ENCODE results near the gene FA2H. TPM values are rescaled to one million over a fixed set of nuclear protein-coding genes. Genes with fewer than 3 reads are reported as not detected.

Gene FA2H
- total RNA-seq, 2 donors from 2014 or later = 2.1 to 2.4 TPM

DNA sequence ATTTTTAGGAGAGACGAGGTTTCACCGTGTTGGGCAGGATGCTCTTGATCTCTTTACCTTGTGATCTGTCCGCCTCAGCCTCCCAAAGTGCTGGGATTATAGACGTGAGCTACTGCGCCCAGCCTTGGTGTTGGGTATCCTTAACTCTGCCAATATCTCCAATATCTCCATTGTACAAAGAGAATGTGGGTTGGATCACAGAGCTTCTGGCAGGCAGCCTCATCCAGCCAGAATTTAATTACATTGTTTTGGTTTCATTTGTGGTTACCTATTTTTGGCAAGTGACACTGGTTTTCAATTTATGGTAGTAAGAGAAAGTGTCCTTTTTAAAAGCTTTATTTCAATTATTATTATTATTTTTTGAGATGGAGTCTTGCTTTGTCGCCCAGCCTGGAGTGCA is 93.9 kb downstream of the FA2H start:
- no peak overlapping the region for H3K27ac ChIP-seq (ENCODE audit: low read depth, low read length)
- peaks cover 4% of the 10 kb centered on the region for H3K4me1 ChIP-seq (ENCODE audit: control insufficient read depth, insufficient read depth, low read length)
- H3K4me3 ChIP-seq (ENCODE audit: low read length) = no peak overlapping the region
- H3K9ac ChIP-seq (ENCODE audit: extremely low read depth, low read length, poor library complexity, severe bottlenecking) = no peak overlapping the region
- no peak for DNase-seq
- Mint-ChIP-seq H3K36me3 (ENCODE audit: low read depth) (no peaks in the 10 kb centered on the region), H3K4me3 (no peak overlapping the region), H3K9me3 (no peaks in the 10 kb centered on the region), H3K27ac (no peak overlapping the region), H3K4me1 (peaks cover 5% of the 10 kb centered on the region), H3K27me3 (ENCODE audit: insufficient read depth) (no peaks in the 10 kb centered on the region)
- H3K36me3 ChIP-seq (ENCODE audit: control insufficient read depth, insufficient read depth, low read length) = no peaks in the 10 kb centered on the region
- WGBS, 2 experiments (ENCODE audit: insufficient coverage in 1 of 2, insufficient read length in 1 of 2) = 94 to 96% methylated on average over 5 to 6 of the region's 6 CpGs
- H3K9me3 ChIP-seq (ENCODE audit: control insufficient read depth, low read length) = no peaks in the 10 kb centered on the region
- TF ChIP-seq, protein P1, sequence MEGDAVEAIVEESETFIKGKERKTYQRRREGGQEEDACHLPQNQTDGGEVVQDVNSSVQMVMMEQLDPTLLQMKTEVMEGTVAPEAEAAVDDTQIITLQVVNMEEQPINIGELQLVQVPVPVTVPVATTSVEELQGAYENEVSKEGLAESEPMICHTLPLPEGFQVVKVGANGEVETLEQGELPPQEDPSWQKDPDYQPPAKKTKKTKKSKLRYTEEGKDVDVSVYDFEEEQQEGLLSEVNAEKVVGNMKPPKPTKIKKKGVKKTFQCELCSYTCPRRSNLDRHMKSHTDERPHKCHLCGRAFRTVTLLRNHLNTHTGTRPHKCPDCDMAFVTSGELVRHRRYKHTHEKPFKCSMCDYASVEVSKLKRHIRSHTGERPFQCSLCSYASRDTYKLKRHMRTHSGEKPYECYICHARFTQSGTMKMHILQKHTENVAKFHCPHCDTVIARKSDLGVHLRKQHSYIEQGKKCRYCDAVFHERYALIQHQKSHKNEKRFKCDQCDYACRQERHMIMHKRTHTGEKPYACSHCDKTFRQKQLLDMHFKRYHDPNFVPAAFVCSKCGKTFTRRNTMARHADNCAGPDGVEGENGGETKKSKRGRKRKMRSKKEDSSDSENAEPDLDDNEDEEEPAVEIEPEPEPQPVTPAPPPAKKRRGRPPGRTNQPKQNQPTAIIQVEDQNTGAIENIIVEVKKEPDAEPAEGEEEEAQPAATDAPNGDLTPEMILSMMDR (conservative IDR thresholded peaks at IDR 0.05) = no peak
- no peaks in the 10 kb centered on the region for H3K27me3 ChIP-seq (ENCODE audit: control insufficient read depth, insufficient read depth, low read length, poor library complexity, severe bottlenecking)

DNA sequence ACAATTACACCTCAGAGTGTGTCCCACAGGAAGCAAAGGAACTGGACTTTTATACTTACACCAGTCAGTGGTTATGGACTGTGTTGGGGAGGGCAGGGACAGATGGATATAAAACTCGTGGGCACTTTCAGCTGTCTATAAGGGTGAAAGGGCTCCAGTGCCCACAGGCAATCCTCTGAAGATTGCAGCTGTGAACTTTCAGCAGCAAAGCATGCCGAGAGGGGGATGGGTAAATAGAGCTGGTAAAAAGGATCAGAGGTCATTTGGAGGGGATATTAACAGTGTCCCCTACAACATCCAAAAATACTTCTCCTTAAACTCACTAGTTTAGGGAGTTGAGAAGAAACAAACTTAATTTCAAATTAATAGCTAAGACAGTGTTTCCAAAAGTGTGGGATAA is 94.6 kb downstream of the FA2H start:
- no peaks in the 10 kb centered on the region for H3K36me3 ChIP-seq (ENCODE audit: control insufficient read depth, insufficient read depth, low read length)
- Mint-ChIP-seq H3K4me1 (peaks cover 5% of the 10 kb centered on the region), H3K27me3 (ENCODE audit: insufficient read depth) (no peaks in the 10 kb centered on the region), H3K27ac (no peak overlapping the region), H3K9me3 (no peaks in the 10 kb centered on the region), H3K36me3 (ENCODE audit: low read depth) (no peaks in the 10 kb centered on the region), H3K4me3 (no peak overlapping the region)
- H3K4me3 ChIP-seq (ENCODE audit: low read length) = no peak overlapping the region
- H3K9ac ChIP-seq (ENCODE audit: extremely low read depth, low read length, poor library complexity, severe bottlenecking) = no peak overlapping the region
- H3K9me3 ChIP-seq (ENCODE audit: control insufficient read depth, low read length) = no peaks in the 10 kb centered on the region
- peaks cover 4% of the 10 kb centered on the region for H3K4me1 ChIP-seq (ENCODE audit: control insufficient read depth, insufficient read depth, low read length)
- 56 to 78% methylated on average over 1 to 2 of the region's 2 CpGs for WGBS, 2 experiments (ENCODE audit: insufficient coverage in 1 of 2, insufficient read length in 1 of 2)
- H3K27ac ChIP-seq (ENCODE audit: low read depth, low read length) = no peak overlapping the region
- DNase-seq = no peak
- no peaks in the 10 kb centered on the region for H3K27me3 ChIP-seq (ENCODE audit: control insufficient read depth, insufficient read depth, low read length, poor library complexity, severe bottlenecking)
- TF ChIP-seq, protein P1 (conservative IDR thresholded peaks at IDR 0.05) = no peak

DNA sequence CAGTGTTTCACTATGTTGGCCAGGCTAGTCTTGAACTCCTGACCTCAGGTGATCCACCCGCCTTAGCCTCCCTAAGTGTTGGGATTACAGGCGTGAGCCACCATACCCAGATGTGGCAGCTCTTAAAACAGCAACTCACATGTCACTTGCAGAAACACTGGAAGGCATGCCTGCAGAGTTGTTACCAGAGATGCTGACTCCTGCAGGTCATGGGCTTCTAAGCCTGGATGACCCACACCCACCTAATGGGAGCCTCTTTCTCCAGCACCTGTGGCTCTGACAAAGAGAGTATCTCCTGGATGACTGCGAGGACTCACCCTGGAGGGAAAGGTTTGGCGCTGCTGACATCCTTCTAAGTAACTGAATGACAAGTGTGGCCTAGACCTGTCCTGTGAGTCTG is 96.8 kb downstream of the FA2H start:
- H3K36me3 Mint-ChIP-seq (ENCODE audit: low read depth) = no peaks in the 10 kb centered on the region
- DNase-seq = peak; percentile 83
- no peak overlapping the region for H3K4me3 Mint-ChIP-seq
- TF ChIP-seq, protein P1 (conservative IDR thresholded peaks at IDR 0.05) = peak; percentile 67
- Histone ChIP-seq H3K4me3 (ENCODE audit: low read length) (no peak overlapping the region), H3K27me3 (ENCODE audit: control insufficient read depth, insufficient read depth, low read length, poor library complexity, severe bottlenecking) (no peaks in the 10 kb centered on the region), H3K27ac (ENCODE audit: low read depth, low read length) (no peak overlapping the region), H3K9me3 (ENCODE audit: control insufficient read depth, low read length) (no peaks in the 10 kb centered on the region), H3K36me3 (ENCODE audit: control insufficient read depth, insufficient read depth, low read length) (no peaks in the 10 kb centered on the region), H3K9ac (ENCODE audit: extremely low read depth, low read length, poor library complexity, severe bottlenecking) (no peak overlapping the region), H3K4me1 (ENCODE audit: control insufficient read depth, insufficient read depth, low read length) (peaks cover 4% of the 10 kb centered on the region)
- 93% methylated on average over 3 to 4 of the region's 4 CpGs for WGBS, 2 experiments (ENCODE audit: insufficient coverage in 1 of 2, insufficient read length in 1 of 2)
- no peaks in the 10 kb centered on the region for H3K27me3 Mint-ChIP-seq (ENCODE audit: insufficient read depth)
- H3K4me1 Mint-ChIP-seq = peaks cover 5% of the 10 kb centered on the region
- H3K27ac Mint-ChIP-seq = no peak overlapping the region
- no peaks in the 10 kb centered on the region for H3K9me3 Mint-ChIP-seq

All from endodermal cell (in vitro differentiated cells).